K562 (cell line): ENCODE measurements around the gene UTP20. TPM values are rescaled to one million over a fixed set of nuclear protein-coding genes. Genes with fewer than 3 reads are reported as not detected.
"Not testable (repeated sequence)": the region's sequence is repeated elsewhere in the genome, so short reads cannot be mapped to it uniquely, and the experiment has no call there.

Experiments used
- ATAC-seq: fragments of 200-7000 bp; cut with Tn5 transposase; 3 replicates; pipeline ENCODE4 v1.9.1; 2020; ENCODE audit warnings: moderate library complexity
- BruUV-seq: library from RNA; stranded (reverse); fragments of 400-500 nt; replicated peaks from 2 replicates; lab custom pipeline; 2021; lab: Mats Ljungman, UMichigan
- CTCF ChIA-PET: fragments of 300-600 bp; formaldehyde crosslinking; extraction: SDS; loops from one replicate; lab custom pipeline; 2021; ENCODE audit warnings: low intra/inter-chr PET ratio; lab: Yijun Ruan, JAX
- POLR2A ChIA-PET: fragments of 300-600, 350-650 bp; sonication (Branson Sonifier 250); formaldehyde crosslinking; extraction: SDS; loops from one replicate; lab custom pipeline; 2021; ENCODE audit warnings: antibody characterized with exemption, inconsistent platforms; lab: Yijun Ruan, JAX
- DNase-seq, 4 experiments: peaks; one replicate each; pipeline versions ENCODE4 v3.0.0 to v3.0.0-alpha.2; 2011 to 2018; ENCODE audit warnings: low spot score in 3 of 4, mixed read lengths in 3 of 4; ENCODE audit errors: extremely low read depth in 1 of 4
- FAIRE-seq: peaks from 2 replicates; lab custom pipeline; 2011; peaks lifted over from hg19 to GRCh38; lab: Jason Lieb, UNC
- H2AFZ ChIP-seq: 2 replicates; pipeline ENCODE4 v1.6.0; 2011; ENCODE audit warnings: low read depth, low read length, control low read depth, inconsistent platforms
- H3K27ac ChIP-seq: fragments of 200-600 bp; 3 replicates; pipeline ENCODE4 v1.8.0; 2011; ENCODE audit warnings: low read depth, mild to moderate bottlenecking, control low read depth, inconsistent platforms, low read length, moderate library complexity, mixed read lengths; ENCODE audit errors: extremely low read depth
- H3K27me3 ChIP-seq, 2 experiments: fragments of 300-600 bp in 1 of 2; 2 replicates in 1 of 2; 3 replicates in 1 of 2; pipeline versions ENCODE4 v1.6.0 to v1.8.0; 2011; ENCODE audit warnings: inconsistent platforms in 2 of 2, low read length in 2 of 2, mild to moderate bottlenecking in 1 of 2, mixed read lengths in 1 of 2, moderate library complexity in 1 of 2; ENCODE audit not compliant: control insufficient read depth in 2 of 2, insufficient read depth in 2 of 2
- H3K36me3 ChIP-seq: fragments of 300-600 bp; 3 replicates; pipeline ENCODE4 v1.8.0; 2011; ENCODE audit warnings: mild to moderate bottlenecking, low read length, inconsistent platforms; ENCODE audit not compliant: control insufficient read depth, insufficient read depth
- H3K4me1 ChIP-seq, 2 experiments: fragments of 200-600 bp in 1 of 2; replicated peaks in 1 of 2; 2 replicates in 1 of 2; 3 replicates in 1 of 2; pipeline versions ENCODE4 v1.5.1 to v1.8.0; 2011; ENCODE audit warnings: inconsistent platforms in 2 of 2, low read length in 2 of 2, mild to moderate bottlenecking in 1 of 2, mixed read lengths in 1 of 2, moderate library complexity in 1 of 2; ENCODE audit not compliant: control insufficient read depth in 2 of 2, insufficient read depth in 2 of 2
- H3K4me2 ChIP-seq: 2 replicates; pipeline ENCODE4 v1.6.1; 2011; ENCODE audit warnings: low read length, control low read depth, inconsistent platforms, mixed read lengths; ENCODE audit not compliant: insufficient read depth
- H3K4me3 ChIP-seq: fragments of 200-600 bp; sonication (generic), shearing (Covaris generic); 2 replicates; pipeline ENCODE4 v1.5.1; 2016; ENCODE audit warnings: control low read depth, inconsistent platforms
- H3K79me2 ChIP-seq: fragments of 200-600 bp; 3 replicates; pipeline ENCODE4 v1.8.0; 2011; ENCODE audit warnings: low read length, inconsistent platforms; ENCODE audit not compliant: control insufficient read depth, insufficient read depth
- H3K9ac ChIP-seq, 2 experiments: 2 replicates each; pipeline versions ENCODE4 v1.6.0 to v1.6.1; 2011; ENCODE audit warnings: low read depth in 2 of 2, low read length in 2 of 2, control low read depth in 1 of 2, inconsistent platforms in 1 of 2, mild to moderate bottlenecking in 1 of 2, mixed read lengths in 1 of 2; ENCODE audit not compliant: insufficient read depth in 1 of 2
- H3K9me1 ChIP-seq: one replicate; pipeline ENCODE4 v1.6.0; 2011; ENCODE audit warnings: inconsistent platforms, mild to moderate bottlenecking, low read length, moderate library complexity; ENCODE audit not compliant: control insufficient read depth, insufficient read depth
- H3K9me3 ChIP-seq: replicated peaks from 2 replicates; pipeline ENCODE4 v1.5.1; 2011; ENCODE audit warnings: low read depth, low read length, inconsistent platforms; ENCODE audit not compliant: control insufficient read depth, insufficient read depth
- H4K20me1 ChIP-seq: replicated peaks from 2 replicates; pipeline ENCODE4 v1.6.1; 2011; ENCODE audit warnings: low read length, inconsistent platforms, mixed read lengths; ENCODE audit not compliant: control insufficient read depth, insufficient read depth
- WGBS: fragments of 100-300 bp; shearing (Covaris generic); methylation state at CpG from one replicate; pipeline ENCODE4 v1.1.6; 2016; ENCODE audit warnings: low coverage, mixed read lengths; ENCODE audit not compliant: insufficient coverage; ENCODE audit errors: missing lambda C conversion rate; 5-methylcytosine and 5-hydroxymethylcytosine counted together
- in situ Hi-C: fragments of 300-500 bp; cut with MboI; formaldehyde crosslinking; loops from 4 replicates; pipeline ENCODE4 v1.15.0; 2018; ENCODE audit warnings: inconsistent platforms, mixed read lengths
- intact Hi-C: fragments of 100-400 bp; cut with micrococcal nuclease; formaldehyde crosslinking; loops from 2 replicates; pipeline ENCODE4 v1.14.2; 2022
- polyA plus RNA-seq, 8 experiments: library from polyadenylated mRNA; depleted of rRNA in 4 of 8; stranded (reverse) in 5 of 8; unstranded in 3 of 8; fragments of >200 nt; fragmentation: Nextera tagmentation in 2 of 8; fragmentation: Illumina TruSeq in 1 of 8; extraction: Ambion mirVana in 2 of 8; extraction: Trizol in 1 of 8; gene quantifications; 2 replicates each; pipeline versions ENCODE4 v1.2.1 to v1.2.3, GENCODE V29; 2011 to 2014; ENCODE audit warnings: inconsistent platforms in 1 of 8, missing spikeins in 1 of 8
- total RNA-seq, 7 experiments: library from RNA; depleted of rRNA in 6 of 7; stranded (reverse); fragments of >200 nt in 6 of 7; fragmentation: Illumina TruSeq in 2 of 7; extraction: Trizol in 2 of 7; gene quantifications; 2 replicates each; pipeline versions ENCODE4 v1.2.1 to v1.2.3, GENCODE V29; 2011 to 2021; ENCODE audit warnings: low replicate concordance in 1 of 7
- TF ChIP-seq, protein P1 (sequence below), 2 experiments: fragments of 450-650 bp; IDR thresholded peaks; 2 replicates each; pipeline ENCODE4 v1.6.1; 2018; ENCODE audit warnings: mild to moderate bottlenecking in 2 of 2, low read depth in 1 of 2; ENCODE audit not compliant: partially characterized antibody in 2 of 2

Gene UTP20
- total and polyA plus RNA-seq, 9 of the 15 experiments (the other 6 are each of a cell fraction or from before 2014, with no cell fraction given) = 4.3 to 41.3 (median 20.7) TPM

DNA sequence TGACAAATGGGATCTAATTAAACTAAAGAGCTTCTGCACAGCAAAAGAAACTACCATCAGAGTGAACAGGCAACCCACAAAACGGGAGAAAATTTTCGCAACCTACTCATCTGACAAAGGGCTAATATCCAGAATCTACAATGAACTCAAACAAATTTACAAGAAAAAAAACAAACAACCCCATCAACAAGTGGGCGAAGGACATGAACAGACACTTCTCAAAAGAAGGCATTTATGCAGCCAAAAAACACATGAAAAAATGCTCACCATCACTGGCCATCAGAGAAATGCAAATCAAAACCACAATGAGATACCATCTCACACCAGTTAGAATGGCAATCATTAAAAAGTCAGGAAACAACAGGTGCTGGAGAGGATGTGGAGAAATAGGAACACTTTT lies 111.3 kb downstream of the UTP20 start:
- CTCF ChIA-PET, FAIRE-seq: not testable (repeated sequence)

More for the DNA sequence above, 111.3 kb downstream of the UTP20 start:
- DNase-seq, H2AFZ ChIP-seq, ATAC-seq, H3K9ac ChIP-seq, POLR2A ChIA-PET, H3K9me1 ChIP-seq, H3K4me1 ChIP-seq, in situ Hi-C loops, H3K27me3 ChIP-seq, H3K79me2 ChIP-seq, H4K20me1 ChIP-seq, intact Hi-C loops, BruUV-seq, H3K4me2 ChIP-seq, H3K27ac ChIP-seq, H3K9me3 ChIP-seq, H3K4me3 ChIP-seq: not testable (repeated sequence)
- H3K36me3 ChIP-seq = peaks cover 52% of the 10 kb centered on the region
- WGBS = no CpG with 5 or more reads among the region's 3 CpGs
- TF ChIP-seq, protein P1, sequence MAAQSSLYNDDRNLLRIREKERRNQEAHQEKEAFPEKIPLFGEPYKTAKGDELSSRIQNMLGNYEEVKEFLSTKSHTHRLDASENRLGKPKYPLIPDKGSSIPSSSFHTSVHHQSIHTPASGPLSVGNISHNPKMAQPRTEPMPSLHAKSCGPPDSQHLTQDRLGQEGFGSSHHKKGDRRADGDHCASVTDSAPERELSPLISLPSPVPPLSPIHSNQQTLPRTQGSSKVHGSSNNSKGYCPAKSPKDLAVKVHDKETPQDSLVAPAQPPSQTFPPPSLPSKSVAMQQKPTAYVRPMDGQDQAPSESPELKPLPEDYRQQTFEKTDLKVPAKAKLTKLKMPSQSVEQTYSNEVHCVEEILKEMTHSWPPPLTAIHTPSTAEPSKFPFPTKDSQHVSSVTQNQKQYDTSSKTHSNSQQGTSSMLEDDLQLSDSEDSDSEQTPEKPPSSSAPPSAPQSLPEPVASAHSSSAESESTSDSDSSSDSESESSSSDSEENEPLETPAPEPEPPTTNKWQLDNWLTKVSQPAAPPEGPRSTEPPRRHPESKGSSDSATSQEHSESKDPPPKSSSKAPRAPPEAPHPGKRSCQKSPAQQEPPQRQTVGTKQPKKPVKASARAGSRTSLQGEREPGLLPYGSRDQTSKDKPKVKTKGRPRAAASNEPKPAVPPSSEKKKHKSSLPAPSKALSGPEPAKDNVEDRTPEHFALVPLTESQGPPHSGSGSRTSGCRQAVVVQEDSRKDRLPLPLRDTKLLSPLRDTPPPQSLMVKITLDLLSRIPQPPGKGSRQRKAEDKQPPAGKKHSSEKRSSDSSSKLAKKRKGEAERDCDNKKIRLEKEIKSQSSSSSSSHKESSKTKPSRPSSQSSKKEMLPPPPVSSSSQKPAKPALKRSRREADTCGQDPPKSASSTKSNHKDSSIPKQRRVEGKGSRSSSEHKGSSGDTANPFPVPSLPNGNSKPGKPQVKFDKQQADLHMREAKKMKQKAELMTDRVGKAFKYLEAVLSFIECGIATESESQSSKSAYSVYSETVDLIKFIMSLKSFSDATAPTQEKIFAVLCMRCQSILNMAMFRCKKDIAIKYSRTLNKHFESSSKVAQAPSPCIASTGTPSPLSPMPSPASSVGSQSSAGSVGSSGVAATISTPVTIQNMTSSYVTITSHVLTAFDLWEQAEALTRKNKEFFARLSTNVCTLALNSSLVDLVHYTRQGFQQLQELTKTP (IDR thresholded peaks at IDR 0.05; ENCODE audit: low read depth in 1 of 2, partially characterized antibody in 2 of 2) = peak in 1 of 2 experiments; percentile 77
